NCI-H2081 (cell line): Measurements from ENCODE around the gene DAW1.
A peak's percentile ranks its signal among the peaks of the same experiment; 100 is the strongest.

Source experiments
- DNase-seq, 2 experiments: peaks; one replicate each; lab custom pipeline; 2025; lab: John Stamatoyannopoulos, UW

Gene DAW1

GRCh38 chr2:227862227-227862740, 9.1 kb upstream of the DAW1 start:
- peak; percentile 31 to 43 for DNase-seq

DNA sequence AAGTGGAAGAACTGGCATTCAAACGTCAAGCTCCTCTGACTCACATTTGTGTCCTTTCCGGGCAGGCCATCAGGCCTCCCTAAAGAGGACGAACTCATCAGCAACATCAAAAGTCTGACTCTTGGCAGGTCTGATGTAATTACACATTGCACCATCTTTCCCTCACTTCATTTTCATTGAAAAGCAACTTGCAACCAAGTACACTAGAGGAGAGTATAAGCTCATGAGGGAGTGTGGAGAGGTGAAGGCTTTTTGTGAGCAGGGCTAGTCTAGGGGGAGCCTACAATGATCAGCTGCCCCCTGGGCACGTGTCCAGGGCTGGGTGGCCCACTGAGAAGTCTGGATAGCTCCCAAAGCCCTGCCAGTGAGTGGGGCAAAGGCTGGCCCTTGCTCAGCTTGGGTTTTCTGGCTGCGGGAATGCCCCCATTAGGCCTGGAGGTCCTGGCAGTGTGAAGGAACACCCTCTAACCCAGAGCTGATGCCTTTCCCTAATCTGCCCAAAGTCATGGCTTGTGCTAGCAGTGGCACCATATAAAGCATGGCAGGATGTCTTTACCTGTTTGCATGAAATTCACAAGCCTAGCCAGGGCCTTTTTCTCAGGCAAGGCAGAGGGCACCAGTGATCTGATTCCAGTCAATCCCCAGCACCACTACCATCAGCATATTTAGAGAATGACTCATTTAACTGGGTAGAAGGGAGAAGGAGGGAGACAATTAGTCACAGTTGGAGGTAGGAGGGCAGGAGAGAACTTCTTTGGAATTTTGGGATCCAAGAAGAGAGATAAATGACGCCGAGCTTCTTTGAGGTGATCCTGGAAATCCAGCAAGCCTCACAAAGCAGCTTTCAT, 8.5 kb upstream of the DAW1 start:
- no peak for DNase-seq

DNA sequence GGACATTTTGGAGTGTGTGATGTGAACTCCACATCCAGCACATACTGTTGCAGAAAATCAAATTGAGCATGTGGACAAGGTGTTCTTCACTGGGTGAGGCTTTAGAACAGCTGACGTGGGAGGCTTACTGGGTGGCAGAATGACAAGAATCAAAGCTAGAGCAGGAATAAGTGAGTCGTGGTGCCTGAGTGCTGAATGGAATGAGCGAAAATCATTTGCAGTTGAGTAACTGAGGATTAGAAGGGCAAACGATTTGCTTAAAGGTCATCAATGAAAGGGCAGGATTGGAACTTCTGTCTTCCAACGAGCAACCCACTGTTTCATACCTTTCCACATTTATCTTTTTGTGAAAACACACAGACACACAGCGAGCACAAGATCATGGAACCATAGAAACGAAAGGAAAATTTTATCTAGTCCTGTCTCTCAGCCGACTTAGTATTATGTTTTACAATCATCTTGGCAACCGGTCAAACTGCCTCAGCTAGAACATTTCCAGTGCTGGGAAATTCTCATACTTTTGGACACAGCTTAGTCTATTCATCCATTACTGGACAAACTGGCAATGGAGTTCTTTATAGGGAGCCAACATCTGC, 7.2 kb upstream of the DAW1 start:
- no peak for DNase-seq

GRCh38 chr2:227865291-227865690, 6.1 kb upstream of the DAW1 start:
- DNase-seq: no peak

DNA sequence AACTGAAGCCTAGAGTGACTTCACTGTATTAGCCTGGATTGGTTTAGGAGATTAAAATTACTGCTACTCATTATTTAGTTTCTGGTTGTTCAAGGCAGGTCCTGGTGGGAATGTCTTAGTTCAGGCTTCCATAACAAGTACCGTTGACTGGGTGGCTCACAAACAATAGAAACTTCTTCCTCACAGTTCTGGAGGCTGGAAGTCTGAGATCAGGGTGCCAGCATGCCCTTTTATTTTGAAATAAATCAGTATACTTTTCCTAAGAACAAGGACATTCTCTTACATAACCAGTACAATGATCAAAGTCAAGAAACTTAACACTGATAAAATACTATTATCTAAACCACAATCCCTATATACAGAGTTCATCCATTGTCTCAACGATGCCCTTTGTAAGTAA, 4.0 kb upstream of the DAW1 start:
- DNase-seq: no peak

- DNase-seq: no peak
These were observed 589 bp upstream of the DAW1 start for GRCh38 chr2:227870710-227871374.

GRCh38 chr2:227872676-227873075, 1.2 kb downstream of the DAW1 start:
- DNase-seq: no peak

- DNase-seq: no peak
These were observed 4.9 kb downstream of the DAW1 start for GRCh38 chr2:227876300-227876801.

- DNase-seq: no peak
These were observed 6.2 kb downstream of the DAW1 start for GRCh38 chr2:227877421-227878310.

DNA sequence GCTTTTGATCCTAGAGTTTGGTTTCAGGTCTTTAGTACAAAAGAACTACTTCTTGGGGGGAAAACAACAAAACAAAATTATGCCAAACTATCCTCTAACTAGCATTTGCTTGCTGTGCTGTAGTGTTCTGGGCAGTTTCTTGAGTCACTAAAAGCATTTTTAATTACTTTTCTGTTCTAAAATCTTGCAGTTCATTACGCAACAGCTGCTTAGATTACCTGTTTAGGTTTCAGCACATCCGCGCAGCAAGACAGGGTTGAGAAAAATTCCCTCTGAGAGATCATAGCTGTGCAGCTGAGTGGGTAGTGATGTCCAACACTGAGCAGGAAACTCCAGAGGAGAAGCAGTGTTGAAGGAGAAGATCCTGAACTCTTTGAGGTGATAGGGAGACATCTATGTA, 9.0 kb downstream of the DAW1 start:
- DNase-seq: no peak

- no peak for DNase-seq
These were observed 10.6 kb downstream of the DAW1 start for GRCh38 chr2:227881866-227882517.

DNA sequence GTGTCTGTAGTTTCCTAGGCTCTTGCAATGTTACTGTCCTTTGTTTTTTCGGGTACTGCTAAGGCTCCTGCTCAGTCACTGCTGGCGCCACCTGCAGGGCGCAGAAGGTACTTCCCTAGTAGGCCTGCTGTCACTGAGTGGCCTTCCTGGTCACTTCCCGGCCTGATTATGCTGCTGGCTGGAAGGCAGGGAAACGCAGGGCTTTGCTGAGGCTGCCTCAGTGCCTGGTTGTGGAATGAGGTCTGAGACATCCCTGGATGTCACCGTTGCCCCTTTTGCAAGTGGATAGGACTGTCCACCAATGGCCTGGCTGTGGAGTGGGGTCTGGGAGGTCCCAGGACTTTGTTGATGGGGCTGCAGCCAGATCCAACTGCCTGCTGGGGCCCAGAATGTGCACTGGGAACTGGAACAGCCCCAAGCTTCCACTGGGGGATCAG, 13.1 kb downstream of the DAW1 start:
- peak; percentile 43 to 49 for DNase-seq

DNA sequence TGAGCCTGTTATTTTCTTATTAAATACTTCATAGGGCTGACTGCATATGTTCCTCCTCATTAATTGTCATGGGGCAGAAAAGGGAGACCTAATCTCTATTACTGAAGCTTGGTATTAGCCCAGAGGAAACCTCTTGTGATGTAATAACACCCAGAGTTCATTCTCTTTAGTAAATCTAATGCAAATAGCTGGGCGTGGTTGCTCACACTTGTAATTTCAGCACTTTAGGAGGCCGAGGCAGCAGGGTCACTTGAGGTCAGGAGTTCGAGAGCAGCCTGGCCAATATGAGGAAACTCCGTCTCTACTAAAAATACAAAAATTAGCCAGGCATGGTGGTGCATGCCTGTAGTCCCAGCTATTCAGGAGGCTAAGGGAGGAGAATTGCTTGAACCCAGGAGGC, 14.7 kb downstream of the DAW1 start:
- no peak for DNase-seq

DNA sequence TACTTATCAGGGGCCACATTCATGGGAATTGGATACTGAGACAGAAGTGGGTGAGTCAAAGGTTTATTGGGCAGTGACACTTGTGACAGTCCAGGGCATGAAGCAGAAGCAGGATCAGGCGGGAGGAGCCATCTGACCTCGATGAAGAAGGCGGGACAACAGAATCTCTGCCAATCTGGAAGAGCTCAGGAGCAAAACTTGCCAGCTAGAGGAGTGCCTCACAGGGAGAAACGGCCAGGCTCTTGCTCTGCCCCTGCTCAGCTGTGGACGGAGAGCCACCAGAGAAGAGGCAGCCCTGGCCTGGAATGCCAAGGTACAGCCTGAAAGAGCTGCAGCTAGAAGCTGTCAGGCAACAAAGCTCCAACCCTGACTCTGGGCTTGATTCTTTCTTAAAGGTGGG, 16.9 kb downstream of the DAW1 start:
- DNase-seq: no peak

DNA sequence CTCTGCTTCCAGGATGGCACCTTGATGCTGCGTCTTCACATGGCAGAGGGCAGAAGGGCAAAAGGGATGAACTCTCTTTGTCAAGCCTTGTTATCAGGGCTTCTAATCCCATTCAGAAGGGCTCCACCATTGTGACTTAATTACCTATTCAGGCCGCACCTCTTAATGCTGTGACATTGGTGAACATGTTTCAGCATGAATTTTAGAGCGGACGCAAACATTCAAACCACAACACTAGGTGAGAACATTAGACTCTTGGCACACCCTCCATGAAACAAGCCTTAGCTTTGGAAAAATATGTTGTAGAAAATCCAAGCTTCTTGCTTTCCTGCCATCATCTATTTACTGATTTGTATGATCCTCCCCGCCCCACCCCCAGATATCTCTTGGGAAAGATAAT, 17.9 kb downstream of the DAW1 start:
- DNase-seq: no peak

- peak; percentile 51 to 58 for DNase-seq
These were observed 19.2 kb downstream of the DAW1 start for GRCh38 chr2:227890495-227891079.

DNA sequence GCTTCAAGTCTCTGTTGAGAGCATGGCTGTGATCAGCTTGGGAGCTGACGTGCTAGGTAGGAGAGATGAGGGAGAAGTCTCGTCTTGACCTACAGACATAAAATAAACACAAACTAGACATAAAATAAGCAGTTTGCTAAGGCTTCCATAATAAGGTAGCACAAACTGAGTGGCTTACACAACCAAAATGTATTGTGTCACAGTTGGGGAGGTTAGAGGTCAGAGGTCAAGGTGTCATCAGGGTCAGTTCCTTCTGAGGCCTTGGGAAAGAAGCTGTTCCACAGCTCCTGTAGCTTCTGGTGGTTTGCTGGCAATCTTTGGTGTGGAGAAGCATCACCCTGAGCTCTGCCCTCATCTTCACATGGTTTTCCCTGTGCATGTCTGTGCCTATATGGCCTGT, 20.2 kb downstream of the DAW1 start:
- no peak for DNase-seq

GRCh38 chr2:227903381-227903780, 31.9 kb downstream of the DAW1 start:
- no peak for DNase-seq

DNA sequence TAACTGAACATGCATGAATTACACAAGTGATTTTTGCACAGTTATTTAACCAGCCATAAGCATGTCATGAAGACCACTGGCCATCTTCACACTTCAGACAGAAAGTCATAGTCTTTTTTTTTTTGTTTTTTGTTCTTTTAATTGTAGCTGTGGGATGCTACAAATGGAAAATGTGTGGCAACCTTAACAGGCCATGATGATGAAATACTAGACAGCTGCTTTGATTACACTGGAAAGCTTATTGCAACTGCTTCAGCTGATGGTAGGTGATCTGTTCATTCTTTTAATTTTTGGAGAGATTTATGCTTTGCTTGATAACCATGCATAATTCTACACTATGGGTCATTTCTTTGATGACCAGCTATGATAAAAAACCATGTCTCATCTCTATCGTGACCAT, 35.6 kb downstream of the DAW1 start:
- no peak for DNase-seq

DNA sequence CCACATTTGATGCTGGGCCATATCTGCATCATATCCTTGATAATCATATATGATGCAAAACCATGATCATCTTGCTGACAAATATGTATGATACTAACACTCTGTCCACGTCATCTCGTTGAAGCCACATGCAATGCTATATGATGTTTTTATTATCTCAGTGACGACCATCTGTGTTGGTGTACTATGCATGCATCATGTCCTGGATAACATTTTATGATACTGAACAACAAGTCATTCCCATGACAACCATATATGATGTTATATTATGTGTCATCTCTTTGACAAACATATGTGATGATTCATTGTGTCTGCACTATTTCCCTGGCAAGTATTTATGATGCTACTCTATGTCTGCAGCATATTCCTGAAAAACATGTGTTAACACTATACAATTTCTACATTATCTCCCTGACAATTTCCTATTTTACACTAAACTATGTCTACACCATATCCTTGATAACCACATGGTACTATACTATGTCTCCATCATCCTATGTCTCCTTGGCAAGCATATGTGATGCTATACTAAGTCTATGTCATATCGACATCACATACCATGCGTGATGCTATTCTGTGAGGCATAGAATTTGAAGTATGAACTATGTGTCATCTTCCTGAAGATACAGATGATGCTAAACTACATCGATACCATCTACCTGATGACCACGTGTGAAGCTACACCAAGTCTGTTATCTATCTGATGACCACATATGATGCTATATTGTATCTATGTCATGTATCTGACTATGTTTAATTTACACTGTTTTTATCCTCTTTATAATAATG, 37.0 kb downstream of the DAW1 start:
- DNase-seq: no peak
